A549 (cell line): ENCODE results near the gene GAMT. TPM values are rescaled to one million over a fixed set of nuclear protein-coding genes. Genes with fewer than 3 reads are reported as not detected.

Experiments
- ATAC-seq, 2 experiments: fragments of 200-7000 bp in 1 of 2; fragments of >200 bp in 1 of 2; cut with Nextera tagmentation in 1 of 2; cut with Tn5 transposase in 1 of 2; 3 replicates each; pipeline versions ENCODE4 v1.8.0 to v1.9.1; 2018 to 2020; ENCODE audit warnings: mild to moderate bottlenecking in 1 of 2, moderate library complexity in 1 of 2
- CTCF ChIA-PET: fragments of 300-600 bp; sonication (Branson Sonifier 250); formaldehyde crosslinking; extraction: SDS; loops from one replicate; lab custom pipeline; 2021; ENCODE audit warnings: antibody characterized with exemption, inconsistent platforms; lab: Yijun Ruan, JAX
- POLR2A ChIA-PET: fragments of 350-600 bp; formaldehyde crosslinking; extraction: SDS; loops from one replicate; lab custom pipeline; 2021; ENCODE audit warnings: antibody characterized with exemption, inconsistent platforms; lab: Yijun Ruan, JAX
- DNase-seq, 2 experiments: peaks; one replicate each; pipeline versions ENCODE4 v3.0.0 to v3.0.0-alpha.2; 2011 to 2016; ENCODE audit warnings: low read depth in 1 of 2, low spot score in 1 of 2
- FAIRE-seq: peaks from 2 replicates; lab custom pipeline; 2011; peaks lifted over from hg19 to GRCh38; lab: Jason Lieb, UNC
- H3K27ac ChIP-seq, 2 experiments: fragments of >200 bp; sonication (Bioruptor Twin); formaldehyde crosslinking; 3 replicates each; pipeline ENCODE4 v1.5.1; 2016 to 2017
- H3K4me1 ChIP-seq: fragments of >200 bp; sonication (Bioruptor Twin); formaldehyde crosslinking; 3 replicates; pipeline ENCODE4 v1.6.1; 2016
- H3K4me2 ChIP-seq: fragments of >200 bp; sonication (Bioruptor Twin); formaldehyde crosslinking; 3 replicates; pipeline ENCODE4 v1.6.1; 2016
- H3K4me3 ChIP-seq: fragments of >200 bp; sonication (Bioruptor Twin); formaldehyde crosslinking; 3 replicates; pipeline ENCODE4 v1.5.1; 2016
- H3K9me3 ChIP-seq: fragments of >200 bp; sonication (Bioruptor Twin); formaldehyde crosslinking; 3 replicates; pipeline ENCODE4 v1.6.1; 2016
- CTCF ChIP-seq: fragments of >200 bp; sonication (Bioruptor Twin); formaldehyde crosslinking; IDR thresholded peaks from 3 replicates; pipeline ENCODE4 v1.5.1; 2016
- HEYL ChIP-seq: fragments of 250-450 bp; sonication (Bioruptor Pico); IDR thresholded peaks from 2 replicates; pipeline ENCODE4 v1.8.0; 2021; ENCODE audit warnings: mild to moderate bottlenecking, moderate library complexity
- HOXB13 ChIP-seq: fragments of 250-450 bp; sonication (Bioruptor Pico); IDR thresholded peaks from 2 replicates; pipeline ENCODE4 v1.5.0; 2020; ENCODE audit warnings: low read depth, mild to moderate bottlenecking, moderate library complexity
- KDM1A ChIP-seq: fragments of 200-600 bp; sonication (generic); IDR thresholded peaks from 2 replicates; pipeline ENCODE4 v1.6.1; 2016; ENCODE audit warnings: low read depth, mild to moderate bottlenecking
- PHF8 ChIP-seq: fragments of 200-600 bp; sonication (generic); IDR thresholded peaks from 2 replicates; pipeline ENCODE4 v1.6.1; 2016; ENCODE audit warnings: low read depth, mild to moderate bottlenecking, antibody characterized with exemption, moderate library complexity, borderline replicate concordance
- POLR2AphosphoS2 ChIP-seq: conservative IDR thresholded peaks from 2 replicates; pipeline ENCODE4 v1.6.1; 2012; ENCODE audit warnings: low read length, improper control_type of control experiment, inconsistent platforms
- RAD21 ChIP-seq, 2 experiments: fragments of >200 bp in 1 of 2; sonication (Bioruptor Twin) in 1 of 2; formaldehyde crosslinking in 1 of 2; IDR thresholded peaks in 1 of 2; conservative IDR thresholded peaks in 1 of 2; 2 replicates in 1 of 2; 3 replicates in 1 of 2; pipeline ENCODE4 v1.6.1; 2012 to 2018; ENCODE audit warnings: inconsistent platforms in 1 of 2
- RCOR1 ChIP-seq: fragments of 150-350 bp; IDR thresholded peaks from 2 replicates; pipeline ENCODE4 v1.6.1; 2014; ENCODE audit warnings: antibody characterized with exemption, low read length, low read depth
- REST ChIP-seq: fragments of 200-600 bp; sonication (generic); IDR thresholded peaks from 2 replicates; pipeline ENCODE4 v1.6.1; 2016; ENCODE audit warnings: antibody characterized with exemption, mild to moderate bottlenecking, moderate library complexity
- RFX5 ChIP-seq: fragments of 450-650 bp; IDR thresholded peaks from 2 replicates; pipeline ENCODE4 v1.7.1; 2014; ENCODE audit warnings: antibody characterized with exemption, mild to moderate bottlenecking, moderate library complexity
- RNF2 ChIP-seq: fragments of 200-600 bp; sonication (generic); IDR thresholded peaks from 2 replicates; pipeline ENCODE4 v1.6.1; 2016; ENCODE audit warnings: low read depth, mild to moderate bottlenecking, antibody characterized with exemption, moderate library complexity, borderline replicate concordance
- SMC3 ChIP-seq: fragments of >200 bp; sonication (Bioruptor Twin); formaldehyde crosslinking; IDR thresholded peaks from 3 replicates; pipeline ENCODE4 v1.6.1; 2018; ENCODE audit warnings: inconsistent platforms
- ZC3H11A ChIP-seq: fragments of 450-650 bp; IDR thresholded peaks from 2 replicates; pipeline ENCODE4 v1.6.1; 2014; ENCODE audit warnings: antibody characterized with exemption, mild to moderate bottlenecking
- ZNF302 ChIP-seq: fragments of 250-450 bp; sonication (Bioruptor Pico); IDR thresholded peaks from 2 replicates; pipeline ENCODE4 v1.9.0; 2021; ENCODE audit warnings: inconsistent platforms, mild to moderate bottlenecking, moderate library complexity
- WGBS: methylation state at CpG from one replicate; pipeline ENCODE4 v1.1.6; 2017; ENCODE audit errors: missing lambda C conversion rate; 5-methylcytosine and 5-hydroxymethylcytosine counted together
- polyA plus RNA-seq, 4 experiments: library from polyadenylated mRNA; depleted of rRNA in 3 of 4; stranded (reverse); fragments of >200 nt; fragmentation: RNase III in 1 of 4; extraction: RNeasy Plus Mini Kit Qiagen cat#74134 plus additional on column Dnase treatment in 1 of 4; gene quantifications; 2 replicates in 3 of 4; 3 replicates in 1 of 4; pipeline ENCODE4 v1.2.3, GENCODE V29; 2011 to 2017

GAMT gene
- polyA plus RNA-seq, 2 of the 4 experiments (the other 2 are of a cell fraction) = 13.6 to 26.0 TPM

GRCh38 chr19:1396768-1397679, 4.3 kb downstream of the GAMT start:
- DNase-seq (no peak), ATAC-seq (0 out of 6 replicates have a peak, but pooled peaks of 1 of the 2 experiments have one; percentile 2), FAIRE-seq (no peak)
- WGBS = 81% methylated on average over 12 of the region's 42 CpGs
- Histone ChIP-seq H3K9me3 (no peaks in the 10 kb centered on the region), H3K27ac (no peak overlapping the region), H3K4me3 (no peak overlapping the region), H3K4me1 (peaks cover 8% of the 10 kb centered on the region; the same call in 2 of the 3 replicates), H3K4me2 (no peak overlapping the region)
- no peak for TF ChIP-seq CTCF
- TF ChIP-seq RFX5 = no peak
- TF ChIP-seq ZNF302 = no peak
- CTCF ChIA-PET = interaction anchor here (1.2 to 2.1 kb wide), 2 partner anchors 82 to 117 kb away, joined by 3 to 5 read pairs; no protein-coding TSS in a partner anchor
- POLR2A ChIA-PET = no interaction called here

GRCh38 chr19:1396019-1396767, 5.1 kb downstream of the GAMT start:
- no peak for TF ChIP-seq HOXB13 (CRISPR knock-in tag)
- TF ChIP-seq, all 56 proteins: peak for 0
- DNase-seq (no peak), FAIRE-seq (no peak), ATAC-seq (peak in 1 of 2 experiments; percentile 11; a peak in 1 of 6 replicates)
- H3K4me3 ChIP-seq = no peak overlapping the region
- WGBS = 79% methylated on average over 11 of the region's 25 CpGs
- H3K4me2 ChIP-seq = no peak overlapping the region
- ChIA-PET CTCF (no interaction called here), POLR2A (no interaction called here)
- H3K4me1 ChIP-seq = peaks cover 8% of the 10 kb centered on the region; the same call in 2 of the 3 replicates
- H3K27ac ChIP-seq = no peak overlapping the region
- no peaks in the 10 kb centered on the region for H3K9me3 ChIP-seq

GRCh38 chr19:1395194-1396018, 5.9 kb downstream of the GAMT start:
- FAIRE-seq (no peak), DNase-seq (no peak), ATAC-seq (no peak; a peak in 1 of 6 replicates)
- no peak overlapping the region for H3K4me2 ChIP-seq
- POLR2A ChIA-PET = no interaction called here
- peaks cover 4% of the 10 kb centered on the region; the same call in 2 of the 3 replicates for H3K4me1 ChIP-seq
- no peak overlapping the region for H3K27ac ChIP-seq
- TF ChIP-seq SMC3 (no peak), RNF2 (no peak), HOXB13 (CRISPR knock-in tag) (no peak), PHF8 (no peak)
- H3K4me3 ChIP-seq = no peak overlapping the region
- 94% methylated on average over 9 of the region's 52 CpGs for WGBS
- no peaks in the 10 kb centered on the region for H3K9me3 ChIP-seq
- CTCF ChIA-PET = no interaction called here

- no peak overlapping the region for H3K4me2 ChIP-seq
- WGBS = 85% methylated on average over 15 of the region's 43 CpGs
- ChIA-PET CTCF (interaction anchor here (0.6 kb wide), 1 partner anchor 115 kb away, joined by 3 read pairs; no protein-coding TSS in a partner anchor), POLR2A (no interaction called here)
- ATAC-seq (peak in 1 of 2 experiments; percentile 13; a peak in 1 of 6 replicates), FAIRE-seq (no peak), DNase-seq (no peak)
- no peaks in the 10 kb centered on the region for H3K9me3 ChIP-seq
- no peaks in the 10 kb centered on the region for H3K4me1 ChIP-seq
- no peak overlapping the region for H3K27ac ChIP-seq
- no peak overlapping the region for H3K4me3 ChIP-seq
- TF ChIP-seq REST = no peak
- TF ChIP-seq ZC3H11A = no peak
- TF ChIP-seq KDM1A = no peak
- TF ChIP-seq RAD21 (conservative IDR thresholded peaks at IDR 0.05 in 1 of 2, IDR thresholded peaks at IDR 0.05 in 1 of 2) = no peak
- no peak for TF ChIP-seq PHF8
- no peak for TF ChIP-seq RFX5
- TF ChIP-seq POLR2AphosphoS2 = no peak
- TF ChIP-seq RCOR1 = no peak
- TF ChIP-seq HEYL (CRISPR knock-in tag) = no peak
Measured at GRCh38 chr19:1394252-1395193, 6.8 kb downstream of the GAMT start.
